ENCODE data around the gene SPSB2. TPM values are rescaled to one million over a fixed set of nuclear protein-coding genes. Genes with fewer than 3 reads are reported as not detected.
A peak's percentile ranks its signal among the peaks of the same experiment; 100 is the strongest.

The SPSB2 gene
- total RNA-seq, 4 donors from 2014 or later, result 4.5 to 21.0 (median 8.2) TPM

DNA sequence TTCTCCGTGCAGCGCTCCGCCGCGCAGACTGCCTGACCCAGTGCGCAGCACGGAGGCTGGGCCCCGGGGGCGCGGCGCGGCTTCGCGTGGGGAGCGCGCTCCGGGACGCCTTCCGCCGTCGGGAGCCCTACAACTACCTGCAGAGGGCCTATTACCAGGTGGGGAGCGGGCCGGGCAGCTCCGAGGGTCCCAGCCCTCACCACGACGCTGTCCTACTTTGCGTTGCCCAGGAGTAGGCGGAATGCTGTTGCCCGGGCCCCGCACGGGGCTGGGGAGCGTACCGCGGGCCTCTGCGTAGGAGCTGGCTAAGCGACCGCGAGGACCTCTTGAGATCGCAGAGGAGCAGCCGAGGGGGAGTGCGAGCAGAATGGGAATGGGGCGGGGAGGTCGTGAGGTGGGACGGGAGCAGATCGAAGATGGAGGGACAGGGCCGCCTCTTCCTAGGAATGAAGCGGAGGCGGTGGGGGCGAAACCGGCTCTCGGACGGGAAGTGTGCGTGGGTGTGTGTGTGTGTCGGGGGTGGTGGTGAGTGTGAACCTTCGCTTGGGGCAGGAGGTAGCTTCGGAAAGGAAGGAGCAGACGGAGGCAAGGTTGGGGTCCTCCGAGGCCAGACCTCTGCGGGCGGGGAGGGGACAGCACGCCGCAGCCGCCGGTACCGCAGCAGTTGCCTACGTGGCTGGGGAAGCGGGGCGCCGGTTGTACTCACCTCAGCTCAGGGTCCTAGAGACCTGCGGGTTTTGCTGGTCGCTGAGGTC, 44.1 kb downstream of the SPSB2 start:
- H3K4me1 ChIP-seq, result peaks cover 9 to 32% (median 19%) of the 10 kb centered on the region in 4 donors
- in situ Hi-C loops (cut with MboI; ENCODE audit: low pct_ligation_motif_present in 1 of 4, low pct_unique_long_range_greater_than_20kb in 1 of 4, low sequenced_read_pairs in 3 of 4), result loop anchor here in 3 of 4 donors (10.0 to 25.0 kb wide), 2 partner anchors 84 to 92 kb away; no protein-coding TSS in a partner anchor
- no peaks in the 10 kb centered on the region for H3K36me3 ChIP-seq
- peak overlapping the region; percentile 72 to 82 (median 76) for H3K27ac ChIP-seq
- H3K4me3 ChIP-seq, result peak overlapping the region; percentile 44 to 72 (median 61)
- intact Hi-C loops (cut with DNase I; ENCODE audit: low total_unique reads), result loop anchor here (5.0 kb wide), 1 partner anchor 92 kb away; no protein-coding TSS in a partner anchor
- WGBS, 2 donors (ENCODE audit: low coverage in 1 of 2), result 0% methylated on average over 32 of the region's 71 CpGs; no CpG with 5 or more reads in 1 of the 2 donors
- peaks cover 47% of the 10 kb centered on the region for H3K27me3 ChIP-seq
- peak; percentile 57 for DNase-seq
- no peaks in the 10 kb centered on the region for H3K9me3 ChIP-seq
- TF ChIP-seq CTCF (IDR thresholded peaks at IDR 0.05) (no peak), POLR2A (IDR thresholded peaks at IDR 0.05) (peak; percentile 34)

DNA sequence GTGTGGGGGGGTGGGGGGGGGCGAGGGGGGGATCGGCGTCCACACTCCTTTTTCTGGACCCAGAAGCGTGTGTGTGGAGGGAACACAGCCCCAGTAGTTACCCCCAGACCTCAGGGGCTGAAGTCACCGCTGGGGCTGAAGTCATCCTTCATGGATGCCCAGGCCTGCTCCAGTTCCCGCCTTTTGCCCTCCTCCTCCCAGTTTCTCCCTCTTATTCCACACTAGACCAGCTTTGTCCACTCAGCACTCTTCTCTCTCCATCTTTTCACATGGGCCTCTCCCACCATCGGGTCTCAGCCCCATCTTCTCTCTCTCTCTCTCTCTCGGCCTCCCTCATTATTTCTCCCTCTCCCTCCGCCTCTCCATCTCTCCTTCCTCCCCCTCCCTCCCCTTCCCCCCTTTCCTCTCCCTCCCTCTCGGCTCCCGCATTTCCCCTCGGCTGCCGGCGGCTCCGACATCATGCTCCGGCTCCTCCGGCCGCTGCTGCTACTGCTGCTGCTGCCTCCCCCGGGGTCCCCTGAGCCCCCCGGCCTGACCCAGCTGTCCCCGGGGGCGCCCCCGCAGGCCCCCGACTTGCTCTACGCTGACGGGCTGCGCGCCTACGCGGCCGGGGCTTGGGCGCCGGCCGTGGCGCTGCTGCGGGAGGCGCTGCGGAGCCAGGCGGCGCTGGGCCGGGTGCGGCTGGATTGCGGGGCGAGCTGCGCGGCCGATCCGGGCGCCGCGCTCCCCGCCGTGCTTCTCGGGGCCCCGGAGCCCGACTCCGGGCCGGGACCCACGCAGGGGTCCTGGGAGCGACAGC, 44.9 kb downstream of the SPSB2 start, which contains the start of gene P3H3:
Gene P3H3, plus strand, starts transcription at position 426 of the 799 bp plus-strand sequence. Its CDS starts 34 bp downstream, at position 460.
- Histone ChIP-seq H3K27me3 (peaks cover 53% of the 10 kb centered on the region), H3K9me3 (no peaks in the 10 kb centered on the region), H3K27ac (peak within 1 kb of the TSS; percentile 72 to 82 (median 76)), H3K4me3 (peak within 1 kb of the TSS; percentile 44 to 72 (median 61)), H3K4me1 (peaks cover 9 to 32% (median 19%) of the 10 kb centered on the region in 4 donors), H3K36me3 (no peaks in the 10 kb centered on the region)
- no peak for TF ChIP-seq EP300 (IDR thresholded peaks at IDR 0.05; ENCODE audit: low read depth)
- peak in 1 of 5 experiments; percentile 6 for TF ChIP-seq CTCF (IDR thresholded peaks at IDR 0.05)
- in situ Hi-C loops (cut with MboI; ENCODE audit: low pct_ligation_motif_present in 1 of 4, low pct_unique_long_range_greater_than_20kb in 1 of 4, low sequenced_read_pairs in 3 of 4), result loop anchor here in 3 of 4 donors (10.0 to 25.0 kb wide), 2 partner anchors 83 to 91 kb away; no protein-coding TSS in a partner anchor
- DNase-seq, result no peak
- intact Hi-C loops (cut with DNase I; ENCODE audit: low total_unique reads), result loop anchor here (5.0 kb wide), 1 partner anchor 91 kb away; no protein-coding TSS in a partner anchor
- 2 to 12% methylated on average over 6 to 33 of the region's 60 CpGs for WGBS, 2 donors (ENCODE audit: low coverage in 1 of 2)

GRCh38 chr12:6827437-6827911, 45.6 kb downstream of the SPSB2 start:
- no peak for TF ChIP-seq EP300 (IDR thresholded peaks at IDR 0.05; ENCODE audit: low read depth)
- no peak for TF ChIP-seq POLR2AphosphoS5 (IDR thresholded peaks at IDR 0.05)
- no peak for TF ChIP-seq POLR2A (IDR thresholded peaks at IDR 0.05)
- no peak for TF ChIP-seq CTCF (IDR thresholded peaks at IDR 0.05)
- Histone ChIP-seq H3K4me3 (no peak overlapping the region), H3K27me3 (peaks cover 57% of the 10 kb centered on the region), H3K36me3 (no peaks in the 10 kb centered on the region), H3K27ac (peak overlapping the region; percentile 12 to 81 (median 28)), H3K4me1 (peaks cover 9 to 33% (median 20%) of the 10 kb centered on the region in 4 donors), H3K9me3 (no peaks in the 10 kb centered on the region)
- WGBS, 2 donors (ENCODE audit: low coverage in 1 of 2), result 0 to 10% methylated on average over 3 to 8 of the region's 8 CpGs
- peak; percentile 82 for DNase-seq
- intact Hi-C loops (cut with DNase I; ENCODE audit: low total_unique reads) (loop anchor here (5.0 kb wide), 1 partner anchor 90 kb away; no protein-coding TSS in a partner anchor), in situ Hi-C loops (cut with MboI; ENCODE audit: low pct_ligation_motif_present in 1 of 4, low pct_unique_long_range_greater_than_20kb in 1 of 4, low sequenced_read_pairs in 3 of 4) (loop anchor here in 3 of 4 donors (10.0 to 25.0 kb wide), 2 partner anchors 83 to 90 kb away; no protein-coding TSS in a partner anchor)
